Transverse colon (tissue), 4 donors: ENCODE results near the gene JADE3. TPM values are rescaled to one million over a fixed set of nuclear protein-coding genes. Genes with fewer than 3 reads are reported as not detected.
"Not testable (repeated sequence)": the region's sequence is repeated elsewhere in the genome, so short reads cannot be mapped to it uniquely, and the experiment has no call there.

Experiments used
- DNase-seq: peaks from one replicate; pipeline ENCODE4 v3.0.0-alpha.2; 2019
- H3K27ac ChIP-seq, 4 donors: fragments of 200-600 bp; sonication (generic); 2 replicates each; pipeline ENCODE4 v1.5.1; 2016 to 2018; ENCODE audit warnings: inconsistent platforms in 4 of 4
- H3K27me3 ChIP-seq: fragments of 200-600 bp; sonication (generic); 2 replicates; pipeline ENCODE4 v1.5.1; 2017; ENCODE audit warnings: inconsistent platforms
- H3K36me3 ChIP-seq, 4 donors: fragments of 200-600 bp; sonication (generic); 2 replicates each; pipeline ENCODE4 v1.5.1; 2017 to 2019; ENCODE audit warnings: inconsistent platforms in 4 of 4
- H3K4me1 ChIP-seq, 4 donors: fragments of 200-600 bp; sonication (generic); 2 replicates each; pipeline ENCODE4 v1.5.1; 2017 to 2020; ENCODE audit warnings: inconsistent platforms in 4 of 4
- H3K4me3 ChIP-seq, 4 donors: fragments of 200-600 bp; sonication (generic); 1 replicate in 1 of 4; 2 replicates in 3 of 4; pipeline versions ENCODE4 v1.5.1 to v1.6.1; 2017 to 2019; ENCODE audit warnings: inconsistent platforms in 4 of 4
- H3K9me3 ChIP-seq, 2 donors: fragments of 200-600 bp; sonication (generic); 2 replicates each; pipeline ENCODE4 v1.5.1; 2017 to 2019; ENCODE audit warnings: inconsistent platforms in 2 of 2
- CTCF ChIP-seq, 5 experiments: fragments of 200-600 bp in 3 of 5; fragments of 450-650 bp in 2 of 5; sonication (generic) in 3 of 5; IDR thresholded peaks; 1 replicate in 2 of 5; 2 replicates in 3 of 5; pipeline ENCODE4 v1.5.1; 2016 to 2017; ENCODE audit warnings: antibody characterized with exemption in 5 of 5, inconsistent platforms in 3 of 5, mild to moderate bottlenecking in 2 of 5, moderate library complexity in 1 of 5
- EP300 ChIP-seq: sonication (generic); formaldehyde crosslinking; IDR thresholded peaks from one replicate; pipeline ENCODE4 v1.6.1; 2017; ENCODE audit warnings: antibody characterized with exemption, low read depth
- POLR2A ChIP-seq: fragments of 450-650 bp; IDR thresholded peaks from one replicate; pipeline ENCODE4 v1.6.1; 2016; ENCODE audit warnings: antibody characterized with exemption, mild to moderate bottlenecking, moderate library complexity
- POLR2AphosphoS5 ChIP-seq, 3 donors: sonication (generic); formaldehyde crosslinking; IDR thresholded peaks; one replicate each; pipeline ENCODE4 v1.6.1; 2016; ENCODE audit warnings: antibody characterized with exemption in 3 of 3
- WGBS, 2 donors: methylation state at CpG; one replicate each; pipeline ENCODE4 v1.1.5; 2018; ENCODE audit warnings: low coverage in 1 of 2; 5-methylcytosine and 5-hydroxymethylcytosine counted together
- in situ Hi-C, 4 donors: fragments of 200-750 bp; cut with MboI; loops; one replicate each; pipeline versions ENCODE4 v1.15.0 to v1.15.1; 2017; ENCODE audit warnings: low sequenced_read_pairs in 3 of 4, low pct_ligation_motif_present in 1 of 4, low pct_unique_long_range_greater_than_20kb in 1 of 4
- intact Hi-C: fragments of 100-400 bp; cut with DNase I; formaldehyde crosslinking; loops from one replicate; pipeline ENCODE4 v1.15.1; 2023; ENCODE audit warnings: low total_unique reads
- total RNA-seq, 4 donors: library from RNA; depleted of rRNA; stranded (reverse); fragments of >200 nt; gene quantifications; one replicate each; pipeline ENCODE4 v1.1.0, GENCODE V29; 2016

JADE3 gene
- total RNA-seq, 4 donors from 2014 or later, result 0.60 to 5.6 (median 3.1) TPM

- no peak overlapping the region for H3K4me3 ChIP-seq
- intact Hi-C loops, result no loop called here
- WGBS, 2 donors, result 44 to 78% methylated on average over 1 of the region's 1 CpG
- TF ChIP-seq POLR2AphosphoS5 (IDR thresholded peaks at IDR 0.05) (no peak), POLR2A (no peak), CTCF (IDR thresholded peaks at IDR 0.05) (no peak), EP300 (no peak)
- DNase-seq, result no peak
- H3K9me3 ChIP-seq, result no peaks in the 10 kb centered on the region
- no peaks in the 10 kb centered on the region for H3K27me3 ChIP-seq
- in situ Hi-C loops, result no loop called here
- no peaks in the 10 kb centered on the region for H3K4me1 ChIP-seq
- no peaks in the 10 kb centered on the region for H3K36me3 ChIP-seq
- no peak overlapping the region for H3K27ac ChIP-seq
Measured at GRCh38 chrX:46965125-46965758, 53.0 kb downstream of the JADE3 start.

GRCh38 chrX:46967547-46967946 is 55.3 kb downstream of the JADE3 start:
- intact Hi-C loops (no loop called here), in situ Hi-C loops (no loop called here)
- no peak overlapping the region for H3K4me3 ChIP-seq
- H3K4me1 ChIP-seq, result no peaks in the 10 kb centered on the region
- no peaks in the 10 kb centered on the region for H3K36me3 ChIP-seq
- 59 to 86% methylated on average over 3 to 4 of the region's 4 CpGs for WGBS, 2 donors
- H3K27me3 ChIP-seq, result no peaks in the 10 kb centered on the region
- no peak for DNase-seq
- TF ChIP-seq EP300 (no peak), POLR2AphosphoS5 (IDR thresholded peaks at IDR 0.05) (no peak), POLR2A (no peak), CTCF (IDR thresholded peaks at IDR 0.05) (no peak)
- H3K27ac ChIP-seq, result no peak overlapping the region
- no peaks in the 10 kb centered on the region for H3K9me3 ChIP-seq

- H3K27me3 ChIP-seq, H3K36me3 ChIP-seq, H3K9me3 ChIP-seq, DNase-seq, intact Hi-C loops, H3K4me1 ChIP-seq, H3K4me3 ChIP-seq, H3K27ac ChIP-seq: not testable (repeated sequence)
- in situ Hi-C loops, result loop anchor here in 2 of 4 donors (25.0 kb wide), 1 partner anchor 90 kb away; no protein-coding TSS in a partner anchor
- 86% methylated on average over 4 of the region's 4 CpGs; no CpG with 5 or more reads in 1 of the 2 donors for WGBS, 2 donors
Measured at GRCh38 chrX:46977046-46977445, 64.8 kb downstream of the JADE3 start.

GRCh38 chrX:46978341-46979291 is 66.4 kb downstream of the JADE3 start:
- DNase-seq, result peak; percentile 81
- no peaks in the 10 kb centered on the region for H3K9me3 ChIP-seq
- intact Hi-C loops, result no loop called here

More at GRCh38 chrX:46978341-46979291, 66.4 kb downstream of the JADE3 start:
- TF ChIP-seq CTCF (IDR thresholded peaks at IDR 0.05) (peak; percentile 51 to 62 (median 56)), EP300 (no peak)
- H3K4me3 ChIP-seq, result no peak overlapping the region
- H3K4me1 ChIP-seq, result no peaks in the 10 kb centered on the region
- no peak overlapping the region for H3K27ac ChIP-seq
- H3K36me3 ChIP-seq, result no peaks in the 10 kb centered on the region
- in situ Hi-C loops, result loop anchor here in 2 of 4 donors (25.0 kb wide), 1 partner anchor 91 kb away; no protein-coding TSS in a partner anchor
- whole genome bisulfite sequencing, 2 donors, result 72% methylated on average over 4 to 8 of the region's 8 CpGs
- H3K27me3 ChIP-seq, result no peaks in the 10 kb centered on the region
